CD4-positive, alpha-beta T cell treated with Interleukin-6 for 4 hours (primary cell): ENCODE measurements around the gene NANOS2.
"Not testable (repeated sequence)": the region's sequence is repeated elsewhere in the genome, so short reads cannot be mapped to it uniquely, and the experiment has no call there.

ENCODE experiments used
- DNase-seq: peaks from one replicate; pipeline ENCODE4 v3.0.0-alpha.2; 2020; ENCODE audit warnings: mixed read lengths

NANOS2 gene

DNA sequence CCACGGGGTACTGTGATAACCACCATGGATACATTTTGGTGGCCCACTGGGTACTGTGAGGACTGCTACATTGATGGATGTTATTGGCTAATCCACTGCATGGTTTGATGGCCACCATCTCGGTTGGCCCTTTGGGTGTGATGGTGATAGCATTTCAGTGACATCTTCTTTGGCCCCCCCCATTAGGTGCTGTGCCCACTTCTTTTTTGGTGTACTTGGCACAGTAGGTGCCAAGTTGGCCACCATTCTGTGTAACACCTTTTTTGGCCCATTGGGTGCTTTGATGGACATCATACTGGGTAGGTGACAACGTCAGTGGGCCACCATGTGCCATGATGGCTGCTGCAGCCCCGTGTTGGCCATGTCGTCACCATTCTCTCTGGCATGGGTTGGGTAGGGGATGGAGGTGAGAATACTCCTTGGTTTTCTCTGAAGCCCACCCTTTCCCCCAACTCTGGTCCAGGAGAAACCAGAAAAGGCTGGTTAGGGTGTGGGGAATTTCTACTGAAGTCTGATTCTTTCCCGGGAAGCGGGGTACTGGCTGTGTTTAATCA is 41.3 kb downstream of the NANOS2 start:
- DNase-seq = no peak

DNA sequence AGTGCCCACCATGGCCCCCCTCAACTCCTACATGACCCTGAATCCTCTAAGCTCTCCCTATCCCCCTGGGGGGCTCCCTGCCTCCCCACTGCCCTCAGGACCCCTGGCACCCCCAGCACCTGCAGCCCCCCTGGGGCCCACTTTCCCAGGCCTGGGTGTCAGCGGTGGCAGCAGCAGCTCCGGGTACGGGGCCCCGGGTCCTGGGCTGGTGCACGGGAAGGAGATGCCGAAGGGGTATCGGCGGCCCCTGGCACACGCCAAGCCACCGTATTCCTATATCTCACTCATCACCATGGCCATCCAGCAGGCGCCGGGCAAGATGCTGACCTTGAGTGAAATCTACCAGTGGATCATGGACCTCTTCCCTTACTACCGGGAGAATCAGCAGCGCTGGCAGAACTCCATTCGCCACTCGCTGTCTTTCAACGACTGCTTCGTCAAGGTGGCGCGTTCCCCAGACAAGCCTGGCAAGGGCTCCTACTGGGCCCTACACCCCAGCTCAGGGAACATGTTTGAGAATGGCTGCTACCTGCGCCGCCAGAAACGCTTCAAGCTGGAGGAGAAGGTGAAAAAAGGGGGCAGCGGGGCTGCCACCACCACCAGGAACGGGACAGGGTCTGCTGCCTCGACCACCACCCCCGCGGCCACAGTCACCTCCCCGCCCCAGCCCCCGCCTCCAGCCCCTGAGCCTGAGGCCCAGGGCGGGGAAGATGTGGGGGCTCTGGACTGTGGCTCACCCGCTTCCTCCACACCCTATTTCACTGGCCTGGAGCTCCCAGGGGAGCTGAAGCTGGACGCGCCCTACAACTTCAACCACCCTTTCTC is 42.3 kb downstream of the NANOS2 start:
- DNase-seq = no peak

DNA sequence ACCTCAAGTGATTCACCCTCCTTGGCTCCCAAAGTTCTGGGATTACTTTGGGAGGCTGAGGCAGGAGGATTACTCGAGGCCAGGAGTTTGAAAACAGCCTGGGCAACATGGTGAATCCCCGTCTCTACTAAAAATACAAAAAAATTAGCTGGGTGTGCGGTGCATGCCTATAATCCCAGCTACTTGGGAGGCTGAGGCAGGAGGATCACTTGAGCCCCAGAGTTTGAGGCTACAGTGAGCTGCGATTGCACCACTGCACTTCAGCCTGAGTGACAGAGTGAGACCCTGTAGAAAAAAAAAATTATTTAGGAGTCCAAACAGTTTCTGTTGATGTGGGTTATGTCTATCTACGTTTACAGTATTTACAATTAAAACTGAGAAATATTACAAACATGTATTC is 43.8 kb downstream of the NANOS2 start:
- no peak for DNase-seq

DNA sequence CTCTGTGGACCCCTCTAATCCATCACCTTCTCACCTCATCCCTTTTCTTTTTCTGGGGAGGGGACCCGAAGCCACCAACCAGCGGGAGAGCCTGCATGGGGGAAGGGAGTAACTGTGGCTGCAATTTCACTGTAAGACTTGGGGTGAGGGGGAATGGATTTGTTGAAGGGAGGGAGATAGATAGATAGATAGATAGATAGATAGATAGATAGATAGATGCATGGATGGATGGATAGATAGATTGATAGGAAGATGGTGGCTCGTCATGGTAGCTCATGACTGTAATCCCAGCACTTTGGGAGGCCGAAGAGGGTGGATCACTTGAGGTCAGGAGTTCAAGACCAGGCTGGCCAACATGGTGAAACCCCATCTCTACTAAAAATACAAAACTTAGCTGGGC is 47.3 kb downstream of the NANOS2 start:
- DNase-seq = not testable (repeated sequence)

DNA sequence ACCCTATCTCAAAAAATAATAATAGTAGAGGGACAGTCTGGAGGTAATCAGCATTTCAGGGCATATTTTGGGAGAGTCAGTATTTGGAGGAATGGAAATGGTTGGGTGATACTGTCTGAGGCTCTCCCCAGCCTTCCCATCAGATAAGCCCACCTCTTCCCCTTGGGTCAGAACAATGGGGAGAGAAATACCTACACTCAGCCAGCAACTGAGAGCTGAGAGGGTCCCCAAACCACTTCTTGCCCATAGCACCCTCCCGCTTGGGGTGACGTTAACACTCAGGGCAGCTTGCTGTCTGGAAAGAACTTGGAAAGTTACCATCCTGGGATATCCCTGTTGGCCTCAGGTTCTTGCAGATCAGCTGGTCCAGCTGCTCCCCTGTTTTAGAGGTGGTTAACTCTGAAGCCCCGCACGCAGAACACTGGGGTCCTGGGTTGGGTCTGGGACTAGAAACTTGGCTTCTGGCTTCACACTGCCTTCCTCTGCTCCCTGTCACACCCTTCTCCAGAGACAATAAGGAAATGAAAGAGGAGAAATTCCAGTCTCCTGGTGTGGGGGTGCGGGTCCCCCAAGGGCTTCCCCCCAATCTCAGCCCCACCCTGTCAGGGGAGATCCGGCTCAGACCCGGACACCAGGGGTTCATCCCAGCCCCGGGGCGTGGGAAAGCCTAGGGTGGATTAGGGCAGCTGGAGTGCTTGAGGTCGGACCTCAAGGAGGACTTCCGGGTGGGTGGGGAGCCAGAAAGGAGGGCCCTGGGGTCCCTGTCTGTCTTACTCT is 48.0 kb downstream of the NANOS2 start:
- DNase-seq = no peak

DNA sequence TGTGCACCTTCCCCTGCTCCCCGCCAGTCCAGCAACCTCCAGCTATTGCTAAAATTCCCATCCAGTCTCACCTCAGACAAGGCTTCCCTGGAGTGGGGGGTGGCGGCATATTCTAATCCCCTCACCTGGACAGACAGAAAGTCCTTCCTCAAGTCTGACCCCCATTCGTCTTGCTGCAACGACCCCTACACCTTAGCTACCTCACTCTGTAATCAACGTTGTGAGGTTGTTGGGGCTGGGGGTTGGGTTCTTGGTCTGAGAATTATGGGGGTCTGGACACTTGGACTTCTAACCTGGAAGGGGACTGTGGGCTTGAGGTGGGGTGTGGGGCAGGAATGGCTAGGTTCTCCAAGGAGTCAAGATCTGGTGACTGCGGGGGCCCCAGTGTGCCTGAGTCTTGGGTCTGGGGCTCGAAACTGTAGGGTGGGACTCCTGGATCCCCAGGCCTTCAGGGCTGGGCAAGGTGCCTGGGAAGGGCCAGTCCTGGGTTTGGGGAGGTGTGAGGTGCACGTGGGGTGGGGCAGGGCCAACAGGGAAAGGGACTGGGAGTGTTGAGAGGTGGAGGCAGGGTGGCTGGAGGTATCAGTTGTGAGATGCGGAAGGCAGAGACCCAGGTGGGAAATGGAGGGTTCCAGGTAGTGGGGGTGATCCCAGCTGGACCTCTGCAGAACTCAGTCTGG is 49.2 kb downstream of the NANOS2 start:
- DNase-seq = no peak

DNA sequence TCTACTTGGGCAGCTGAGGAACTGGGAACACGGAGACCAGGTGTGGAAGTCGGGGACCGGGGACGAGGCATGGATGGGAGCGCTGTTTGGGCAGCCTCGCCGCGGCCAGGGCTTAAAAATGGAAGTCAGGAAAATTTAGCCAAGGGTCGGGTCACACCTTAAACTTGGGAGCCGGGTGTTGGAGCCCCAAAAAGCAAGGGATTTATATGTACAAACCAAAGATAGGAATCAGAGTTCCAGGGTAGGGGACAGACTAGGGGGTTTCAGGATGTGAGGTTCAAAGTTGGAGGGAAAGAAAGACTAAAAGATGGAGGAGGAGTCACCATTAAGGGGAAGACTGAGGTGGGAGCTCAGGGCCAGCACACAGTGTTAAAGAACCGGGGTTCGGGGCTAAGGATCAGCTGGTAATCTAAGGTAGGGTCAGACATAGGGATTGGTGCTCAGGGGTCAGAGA is 49.9 kb downstream of the NANOS2 start:
- DNase-seq = no peak

DNA sequence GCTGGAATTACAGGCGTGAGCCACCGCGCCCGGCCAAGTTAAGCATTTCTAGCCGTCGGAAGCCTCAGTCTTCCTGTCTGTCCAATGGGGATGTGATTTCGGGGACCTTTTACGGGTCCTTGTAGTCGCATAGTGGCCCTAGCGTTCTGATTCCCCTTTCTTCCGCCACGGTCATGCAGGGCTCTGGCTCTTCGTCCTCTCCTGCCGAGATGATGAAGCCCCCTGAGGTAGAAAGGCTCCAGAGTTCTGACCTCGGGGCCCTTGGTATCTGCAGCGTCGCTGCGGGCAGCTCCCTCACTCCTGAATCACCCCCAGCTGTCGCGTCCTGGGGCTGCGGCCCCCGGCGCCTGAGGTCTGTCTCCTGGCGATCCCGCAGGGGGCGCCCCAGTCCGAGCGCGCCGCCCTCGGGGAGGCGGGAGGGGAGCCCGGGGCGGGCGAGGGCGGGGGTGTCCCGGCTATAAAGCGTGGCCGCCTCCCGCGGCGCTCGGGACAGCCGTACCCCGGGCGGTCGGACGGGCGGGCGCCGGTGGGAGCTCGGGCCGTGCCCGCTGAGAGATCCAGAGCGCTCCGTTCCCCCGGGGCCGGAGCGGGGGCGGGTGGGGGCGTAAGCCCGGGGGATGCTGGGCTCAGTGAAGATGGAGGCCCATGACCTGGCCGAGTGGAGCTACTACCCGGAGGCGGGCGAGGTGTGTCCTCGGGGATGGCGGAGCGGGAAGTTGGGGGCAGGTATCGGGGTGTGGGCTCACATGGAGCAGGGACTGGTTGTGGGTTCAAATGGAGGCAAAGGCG is 50.5 kb downstream of the NANOS2 start, which contains the start of gene FOXA3:
TSS of gene FOXA3 (plus strand) at position 487 of the 789 bp plus-strand sequence. CDS start at position 618, 131 bp downstream.
- peak; percentile 69 for DNase-seq

DNA sequence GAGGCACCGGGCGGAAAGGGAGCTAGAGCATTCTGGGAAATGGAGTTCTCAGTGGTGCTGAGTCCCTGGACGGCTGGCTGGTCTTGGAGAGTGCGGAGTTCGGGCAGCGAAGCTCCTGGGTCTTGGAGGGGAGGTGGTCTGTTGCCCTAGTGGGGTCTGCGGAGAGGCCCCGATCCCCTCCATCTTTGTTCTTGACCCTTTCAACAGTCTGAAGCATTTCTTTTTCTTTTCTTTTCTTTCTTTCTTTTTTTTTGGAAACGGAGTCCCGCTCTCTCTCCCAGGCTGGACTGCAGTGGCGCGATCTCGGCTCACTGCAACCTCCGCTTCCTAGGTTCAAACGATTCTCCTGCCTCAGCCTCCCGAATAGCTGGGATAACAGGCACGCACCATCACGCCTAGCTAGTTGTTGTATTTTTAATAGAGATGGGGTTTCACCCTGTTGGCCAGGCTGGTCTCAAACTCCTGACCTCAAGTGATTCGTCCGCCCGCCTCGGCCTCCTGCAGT is 51.2 kb downstream of the NANOS2 start:
- DNase-seq = no peak
